ENCODE measurements around the gene NRIP3. TPM values are rescaled to one million over a fixed set of nuclear protein-coding genes. Genes with fewer than 3 reads are reported as not detected.
A peak's percentile ranks its signal among the peaks of the same experiment; 100 is the strongest.

Gene NRIP3
- total and polyA plus RNA-seq, 7 experiments from 2014 or later, result 0.13 to 11.0 (median 2.1) TPM; not detected in 1

DNA sequence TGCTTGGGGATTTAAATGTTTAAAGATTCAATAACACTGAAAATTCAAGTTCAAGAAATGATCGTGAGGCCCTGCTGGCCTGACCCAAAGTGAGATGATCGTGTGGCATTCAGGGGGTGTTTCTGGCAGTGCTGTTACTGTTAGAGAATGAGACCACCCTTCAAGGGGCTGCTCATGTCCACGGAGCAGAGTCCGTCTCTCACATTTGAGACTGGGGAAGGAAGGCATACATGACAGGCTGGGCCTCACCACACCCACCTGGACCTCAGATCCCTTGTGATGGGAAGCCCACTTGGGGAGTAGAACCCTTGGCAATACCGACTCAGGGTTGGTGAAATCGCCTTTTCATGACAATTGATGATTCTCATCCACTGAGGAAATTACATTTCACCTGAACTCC is 16.1 kb upstream of the NRIP3 start:
- Mint-ChIP-seq H3K27me3 (peaks cover 0 to 21% (median 4%) of the 10 kb centered on the region in 5 donors), H3K27ac (no peak overlapping the region), H3K36me3 (peaks cover 0 to 1% (median 0%) of the 10 kb centered on the region in 5 donors), H3K9me3 (no peaks in the 10 kb centered on the region), H3K4me3 (no peak overlapping the region), H3K4me1 (peaks cover 0 to 36% (median 18%) of the 10 kb centered on the region in 7 donors)
- peaks cover 0 to 9% of the 10 kb centered on the region in 2 donors for H3K4me1 ChIP-seq (ENCODE audit: control insufficient read depth in 2 of 2, insufficient read depth in 2 of 2, low read length in 2 of 2)
- H3K9me3 ChIP-seq (ENCODE audit: control insufficient read depth in 2 of 3, low read length in 3 of 3), result no peaks in the 10 kb centered on the region
- H3K27me3 ChIP-seq (ENCODE audit: control insufficient read depth in 2 of 2, insufficient read depth in 2 of 2, low read length in 2 of 2), result no peaks in the 10 kb centered on the region
- H3K27ac ChIP-seq (ENCODE audit: low read depth, low read length), result no peak overlapping the region
- no peaks in the 10 kb centered on the region for H3K36me3 ChIP-seq (ENCODE audit: control insufficient read depth in 2 of 3, insufficient read depth in 3 of 3, low read length in 3 of 3)
- DNase-seq, result no peak
- no peak overlapping the region for H3K4me3 ChIP-seq (ENCODE audit: low read length)
- CTCF ChIA-PET, result no interaction called here
- POLR2A ChIA-PET, result no interaction called here
- no peak for ATAC-seq
- intact Hi-C loops (cut with micrococcal nuclease), result loop anchor here in 1 of 2 donors (5.0 kb wide), 2 partner anchors 1287 to 1302 kb away; partner anchors contain the start of gene ADM

DNA sequence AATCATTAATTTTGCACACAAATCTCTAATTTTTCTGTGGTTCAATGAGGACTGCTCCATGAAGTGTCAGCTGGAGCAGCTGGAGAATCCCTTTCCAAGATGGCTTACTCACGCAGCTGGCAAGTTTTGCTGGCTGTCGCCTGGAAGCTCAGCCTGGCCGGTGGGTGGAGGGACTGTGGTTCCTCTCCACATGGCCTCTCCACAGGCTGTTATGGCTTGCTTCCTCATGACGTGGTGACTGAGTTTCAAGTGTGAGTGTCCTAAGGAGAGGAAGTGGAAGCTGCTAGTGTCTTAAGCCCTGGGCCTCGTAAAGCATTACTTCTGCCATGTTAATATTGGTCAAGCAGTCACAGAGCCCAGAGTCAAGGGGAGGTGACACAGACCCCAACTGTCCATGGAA is 14.0 kb upstream of the NRIP3 start:
- ATAC-seq (peak; percentile 86), DNase-seq (no peak)
- Mint-ChIP-seq H3K27ac (no peak overlapping the region), H3K4me3 (no peak overlapping the region), H3K9me3 (no peaks in the 10 kb centered on the region), H3K27me3 (peaks cover under 1 to 18% (median 6%) of the 10 kb centered on the region in 5 donors), H3K4me1 (peaks cover 0 to 35% (median 18%) of the 10 kb centered on the region in 7 donors), H3K36me3 (peaks cover 0 to 1% (median 0%) of the 10 kb centered on the region in 5 donors)
- ChIA-PET CTCF (interaction anchor here (1.4 to 4.2 kb wide), 3 partner anchors 8 to 488 kb away, joined by 3 to 52 read pairs (median 16); no protein-coding TSS in a partner anchor), POLR2A (no interaction called here)
- Histone ChIP-seq H3K4me3 (ENCODE audit: low read length) (no peak overlapping the region), H3K9me3 (ENCODE audit: control insufficient read depth in 2 of 3, low read length in 3 of 3) (no peaks in the 10 kb centered on the region), H3K4me1 (ENCODE audit: control insufficient read depth in 2 of 2, insufficient read depth in 2 of 2, low read length in 2 of 2) (peaks cover 0 to 9% of the 10 kb centered on the region in 2 donors), H3K27ac (ENCODE audit: low read depth, low read length) (no peak overlapping the region), H3K27me3 (ENCODE audit: control insufficient read depth in 2 of 2, insufficient read depth in 2 of 2, low read length in 2 of 2) (no peaks in the 10 kb centered on the region), H3K36me3 (ENCODE audit: control insufficient read depth in 2 of 3, insufficient read depth in 3 of 3, low read length in 3 of 3) (no peaks in the 10 kb centered on the region)
- intact Hi-C loops (cut with micrococcal nuclease), result loop anchor here in 1 of 2 donors (5.0 kb wide), 2 partner anchors 1290 to 1305 kb away; partner anchors contain the start of gene ADM

DNA sequence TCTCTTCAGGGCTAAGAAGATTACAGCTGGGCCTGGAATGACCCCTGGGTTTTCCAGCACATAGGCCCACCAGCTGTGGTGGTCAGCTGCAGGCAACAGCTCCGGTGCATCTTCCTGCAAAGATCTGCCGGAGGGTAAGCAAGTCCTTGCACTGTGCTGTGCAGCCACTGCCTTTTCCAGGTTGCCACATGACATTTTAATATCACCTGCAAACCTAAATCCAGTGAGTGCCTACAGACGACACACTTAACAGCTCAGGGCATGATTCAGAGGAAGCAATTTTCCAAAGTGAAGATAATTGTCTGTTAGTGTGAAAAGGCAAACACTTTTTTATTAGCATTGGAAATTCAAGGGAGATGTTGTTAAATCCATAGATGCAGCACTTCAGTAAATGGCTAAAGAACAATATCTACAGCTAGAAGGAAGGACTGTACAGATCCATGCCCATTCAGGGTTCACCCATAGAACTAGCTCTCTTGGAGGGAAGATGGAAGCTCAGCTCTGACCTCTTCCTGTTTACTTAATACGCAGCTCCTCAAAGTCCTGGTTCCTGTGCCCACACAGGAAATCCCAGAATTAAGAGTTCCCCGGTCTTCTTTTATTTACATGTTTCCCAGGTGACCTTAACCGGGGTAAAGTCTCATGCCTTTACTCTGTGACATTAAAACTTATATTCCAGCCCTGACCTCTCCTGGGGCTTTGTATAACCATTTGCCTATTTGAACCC is 13.3 kb upstream of the NRIP3 start:
- Mint-ChIP-seq H3K4me1 (peaks cover 0 to 30% (median 18%) of the 10 kb centered on the region in 7 donors), H3K9me3 (no peaks in the 10 kb centered on the region), H3K27me3 (peaks cover 0 to 14% (median 7%) of the 10 kb centered on the region in 5 donors), H3K36me3 (peaks cover 0 to 1% (median 0%) of the 10 kb centered on the region in 5 donors), H3K27ac (no peak overlapping the region), H3K4me3 (peak overlapping the region in 1 of 10 donors; percentile 41)
- peaks cover 0 to 9% of the 10 kb centered on the region in 2 donors for H3K4me1 ChIP-seq (ENCODE audit: control insufficient read depth in 2 of 2, insufficient read depth in 2 of 2, low read length in 2 of 2)
- DNase-seq (no peak), ATAC-seq (no peak)
- no peaks in the 10 kb centered on the region for H3K27me3 ChIP-seq (ENCODE audit: control insufficient read depth in 2 of 2, insufficient read depth in 2 of 2, low read length in 2 of 2)
- no peak overlapping the region for H3K27ac ChIP-seq (ENCODE audit: low read depth, low read length)
- POLR2A ChIA-PET, result interaction anchor here (0.6 to 1.1 kb wide), 2 partner anchors 53 to 444 kb away, joined by 3 to 4 read pairs; partner anchors contain the start of genes TMEM9B and ZNF143
- H3K4me3 ChIP-seq (ENCODE audit: low read length), result no peak overlapping the region
- no peaks in the 10 kb centered on the region for H3K36me3 ChIP-seq (ENCODE audit: control insufficient read depth in 2 of 3, insufficient read depth in 3 of 3, low read length in 3 of 3)
- intact Hi-C loops (cut with micrococcal nuclease), result loop anchor here in 1 of 2 donors (5.0 kb wide), 2 partner anchors 1290 to 1305 kb away; partner anchors contain the start of gene ADM
- H3K9me3 ChIP-seq (ENCODE audit: control insufficient read depth in 2 of 3, low read length in 3 of 3), result no peaks in the 10 kb centered on the region
- CTCF ChIA-PET, result interaction anchor here (0.6 to 4.2 kb wide), 5 partner anchors 9 to 962 kb away, joined by 3 to 52 read pairs (median 5); no protein-coding TSS in a partner anchor

GRCh38 chr11:9015677-9016076 is 11.9 kb upstream of the NRIP3 start:
- Histone ChIP-seq H3K9me3 (ENCODE audit: control insufficient read depth in 2 of 3, low read length in 3 of 3) (no peaks in the 10 kb centered on the region), H3K4me3 (ENCODE audit: low read length) (no peak overlapping the region), H3K36me3 (ENCODE audit: control insufficient read depth in 2 of 3, insufficient read depth in 3 of 3, low read length in 3 of 3) (no peaks in the 10 kb centered on the region), H3K27ac (ENCODE audit: low read depth, low read length) (no peak overlapping the region), H3K27me3 (ENCODE audit: control insufficient read depth in 2 of 2, insufficient read depth in 2 of 2, low read length in 2 of 2) (no peaks in the 10 kb centered on the region), H3K4me1 (ENCODE audit: control insufficient read depth in 2 of 2, insufficient read depth in 2 of 2, low read length in 2 of 2) (peaks cover 0 to 9% of the 10 kb centered on the region in 2 donors)
- DNase-seq, result peak; percentile 20 to 59 (median 45)
- POLR2A ChIA-PET, result no interaction called here
- H3K36me3 Mint-ChIP-seq, result peaks cover 0 to 1% (median 0%) of the 10 kb centered on the region in 5 donors
- CTCF ChIA-PET, result interaction anchor here (1.0 to 4.2 kb wide), 4 partner anchors 8 to 490 kb away, joined by 3 to 52 read pairs (median 9); no protein-coding TSS in a partner anchor
- H3K27ac Mint-ChIP-seq, result no peak overlapping the region
- ATAC-seq, result peak; percentile 82
- intact Hi-C loops (cut with micrococcal nuclease), result loop anchor here (1.0 to 5.0 kb wide), 5 partner anchors 101 to 1307 kb away; partner anchors contain the start of gene ADM (in 1 of the 2)
- H3K27me3 Mint-ChIP-seq, result peaks cover 0 to 20% (median 7%) of the 10 kb centered on the region in 5 donors
- H3K9me3 Mint-ChIP-seq, result peaks cover 0 to 3% (median 0%) of the 10 kb centered on the region in 11 donors
- peaks cover 0 to 28% (median 18%) of the 10 kb centered on the region in 7 donors for H3K4me1 Mint-ChIP-seq
- no peak overlapping the region for H3K4me3 Mint-ChIP-seq

GRCh38 chr11:9014826-9015225 is 11.0 kb upstream of the NRIP3 start:
- peaks cover 0 to 3% (median 0%) of the 10 kb centered on the region in 11 donors for H3K9me3 Mint-ChIP-seq
- no peaks in the 10 kb centered on the region for H3K27me3 ChIP-seq (ENCODE audit: control insufficient read depth in 2 of 2, insufficient read depth in 2 of 2, low read length in 2 of 2)
- H3K36me3 ChIP-seq (ENCODE audit: control insufficient read depth in 2 of 3, insufficient read depth in 3 of 3, low read length in 3 of 3), result no peaks in the 10 kb centered on the region
- DNase-seq (no peak), ATAC-seq (no peak)
- peaks cover 0 to 28% (median 18%) of the 10 kb centered on the region in 7 donors for H3K4me1 Mint-ChIP-seq
- no peak overlapping the region for H3K4me3 Mint-ChIP-seq
- POLR2A ChIA-PET, result no interaction called here
- intact Hi-C loops (cut with micrococcal nuclease), result loop anchor here (1.0 to 5.0 kb wide), 5 partner anchors 100 to 1307 kb away; partner anchors contain the start of gene ADM (in 1 of the 2)
- no peak overlapping the region for H3K4me3 ChIP-seq (ENCODE audit: low read length)
- no peak overlapping the region for H3K27ac ChIP-seq (ENCODE audit: low read depth, low read length)
- H3K27me3 Mint-ChIP-seq, result peaks cover 0 to 27% (median 7%) of the 10 kb centered on the region in 5 donors
- CTCF ChIA-PET, result interaction anchor here (0.6 to 4.2 kb wide), 4 partner anchors 13 to 491 kb away, joined by 3 to 52 read pairs (median 9); no protein-coding TSS in a partner anchor
- no peak overlapping the region for H3K27ac Mint-ChIP-seq
- no peaks in the 10 kb centered on the region for H3K9me3 ChIP-seq (ENCODE audit: control insufficient read depth in 2 of 3, low read length in 3 of 3)
- H3K36me3 Mint-ChIP-seq, result peaks cover 0 to 1% (median 0%) of the 10 kb centered on the region in 5 donors
- peaks cover 0 to 9% of the 10 kb centered on the region in 2 donors for H3K4me1 ChIP-seq (ENCODE audit: control insufficient read depth in 2 of 2, insufficient read depth in 2 of 2, low read length in 2 of 2)

DNA sequence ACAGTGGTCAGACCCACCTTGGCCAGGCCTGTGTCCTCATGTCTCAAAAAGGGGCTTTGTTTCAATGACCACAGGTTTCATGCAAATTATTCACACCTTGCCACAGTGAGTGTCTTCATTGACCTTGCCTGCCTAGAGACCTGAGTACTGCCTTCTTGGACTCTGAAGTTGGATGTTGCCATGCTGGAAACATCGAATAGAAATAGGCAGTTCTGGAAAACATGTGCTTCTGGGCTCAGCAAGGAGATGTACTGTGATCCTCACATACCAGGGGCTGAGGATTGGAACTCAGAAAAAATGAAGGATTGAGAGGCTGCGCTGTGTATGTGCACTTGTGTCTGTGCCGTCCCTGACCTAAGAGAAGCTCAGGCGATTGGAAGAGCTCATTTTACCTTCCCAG is 9.6 kb upstream of the NRIP3 start:
- ATAC-seq (no peak), DNase-seq (no peak)
- H3K4me3 ChIP-seq (ENCODE audit: low read length), result no peak overlapping the region
- no peak overlapping the region for H3K27ac ChIP-seq (ENCODE audit: low read depth, low read length)
- no peaks in the 10 kb centered on the region for H3K36me3 ChIP-seq (ENCODE audit: control insufficient read depth in 2 of 3, insufficient read depth in 3 of 3, low read length in 3 of 3)
- no peaks in the 10 kb centered on the region for H3K9me3 ChIP-seq (ENCODE audit: control insufficient read depth in 2 of 3, low read length in 3 of 3)
- POLR2A ChIA-PET, result no interaction called here
- Mint-ChIP-seq H3K27ac (no peak overlapping the region), H3K4me1 (peaks cover 0 to 27% (median 16%) of the 10 kb centered on the region in 7 donors), H3K9me3 (peaks cover 0 to 3% (median 0%) of the 10 kb centered on the region in 11 donors), H3K36me3 (no peaks in the 10 kb centered on the region), H3K4me3 (no peak overlapping the region), H3K27me3 (peaks cover 0 to 39% (median 7%) of the 10 kb centered on the region in 5 donors)
- peaks cover 0 to 9% of the 10 kb centered on the region in 2 donors for H3K4me1 ChIP-seq (ENCODE audit: control insufficient read depth in 2 of 2, insufficient read depth in 2 of 2, low read length in 2 of 2)
- no peaks in the 10 kb centered on the region for H3K27me3 ChIP-seq (ENCODE audit: control insufficient read depth in 2 of 2, insufficient read depth in 2 of 2, low read length in 2 of 2)
- intact Hi-C loops (cut with micrococcal nuclease), result no loop called here
- CTCF ChIA-PET, result interaction anchor here (0.6 to 1.5 kb wide), 3 partner anchors 456 to 1403 kb away, joined by 3 to 9 read pairs (median 6); no protein-coding TSS in a partner anchor
